ENCODE results near the gene DYRK1A. TPM values are rescaled to one million over a fixed set of nuclear protein-coding genes. Genes with fewer than 3 reads are reported as not detected.
"Not testable (repeated sequence)": the region's sequence is repeated elsewhere in the genome, so short reads cannot be mapped to it uniquely, and the experiment has no call there.

The DYRK1A gene
- total RNA-seq, 2 donors from 2014 or later = 70.5 to 146 TPM

DNA sequence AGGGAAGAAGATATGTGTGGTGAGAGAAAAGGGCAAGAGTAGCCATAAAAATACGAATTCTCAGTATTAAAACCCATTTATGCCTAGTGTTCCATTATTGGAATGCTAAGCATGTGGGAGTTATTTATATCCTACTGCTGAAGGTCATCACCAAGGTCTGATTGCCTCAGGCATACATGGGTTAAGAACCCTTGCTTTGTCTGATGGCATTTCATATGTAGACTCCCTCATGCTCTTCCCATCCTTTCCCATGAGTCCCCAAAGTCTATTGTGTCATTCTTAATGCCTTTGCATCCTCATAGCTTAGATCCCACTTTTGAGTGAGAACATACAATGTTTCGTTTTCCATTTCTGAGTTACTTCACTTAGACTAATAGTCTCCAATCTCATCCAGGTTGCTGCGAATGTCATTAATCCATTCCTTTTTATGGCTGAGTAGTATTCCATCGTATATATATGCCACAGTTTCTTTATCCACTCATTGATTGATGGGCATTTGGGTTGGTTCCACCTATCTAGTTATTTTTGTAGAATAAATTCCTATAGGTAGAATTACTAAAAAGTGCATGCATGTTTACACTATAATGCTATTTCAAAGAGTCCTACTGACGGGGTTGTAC, 172.5 kb downstream of the DYRK1A start:
- TF ChIP-seq, protein P1, sequence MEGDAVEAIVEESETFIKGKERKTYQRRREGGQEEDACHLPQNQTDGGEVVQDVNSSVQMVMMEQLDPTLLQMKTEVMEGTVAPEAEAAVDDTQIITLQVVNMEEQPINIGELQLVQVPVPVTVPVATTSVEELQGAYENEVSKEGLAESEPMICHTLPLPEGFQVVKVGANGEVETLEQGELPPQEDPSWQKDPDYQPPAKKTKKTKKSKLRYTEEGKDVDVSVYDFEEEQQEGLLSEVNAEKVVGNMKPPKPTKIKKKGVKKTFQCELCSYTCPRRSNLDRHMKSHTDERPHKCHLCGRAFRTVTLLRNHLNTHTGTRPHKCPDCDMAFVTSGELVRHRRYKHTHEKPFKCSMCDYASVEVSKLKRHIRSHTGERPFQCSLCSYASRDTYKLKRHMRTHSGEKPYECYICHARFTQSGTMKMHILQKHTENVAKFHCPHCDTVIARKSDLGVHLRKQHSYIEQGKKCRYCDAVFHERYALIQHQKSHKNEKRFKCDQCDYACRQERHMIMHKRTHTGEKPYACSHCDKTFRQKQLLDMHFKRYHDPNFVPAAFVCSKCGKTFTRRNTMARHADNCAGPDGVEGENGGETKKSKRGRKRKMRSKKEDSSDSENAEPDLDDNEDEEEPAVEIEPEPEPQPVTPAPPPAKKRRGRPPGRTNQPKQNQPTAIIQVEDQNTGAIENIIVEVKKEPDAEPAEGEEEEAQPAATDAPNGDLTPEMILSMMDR (IDR thresholded peaks at IDR 0.05) = no peak
- TF ChIP-seq POLR2AphosphoS5 (IDR thresholded peaks at IDR 0.05) (no peak), POLR2A (IDR thresholded peaks at IDR 0.05) (no peak)
- no peaks in the 10 kb centered on the region for H3K4me1 ChIP-seq (replicated peaks)
- H3K9me3 ChIP-seq = no peaks in the 10 kb centered on the region
- intact Hi-C loops (cut with DNase I) = no loop called here
- 88% methylated on average over 5 of the region's 5 CpGs for WGBS
- H3K27ac ChIP-seq = no peak overlapping the region
- no peaks in the 10 kb centered on the region for H3K27me3 ChIP-seq (replicated peaks; ENCODE audit: insufficient read depth)
- no peak for DNase-seq (ENCODE audit: low spot score)
- H3K4me3 ChIP-seq = no peak overlapping the region
- no peaks in the 10 kb centered on the region for H3K36me3 ChIP-seq

DNA sequence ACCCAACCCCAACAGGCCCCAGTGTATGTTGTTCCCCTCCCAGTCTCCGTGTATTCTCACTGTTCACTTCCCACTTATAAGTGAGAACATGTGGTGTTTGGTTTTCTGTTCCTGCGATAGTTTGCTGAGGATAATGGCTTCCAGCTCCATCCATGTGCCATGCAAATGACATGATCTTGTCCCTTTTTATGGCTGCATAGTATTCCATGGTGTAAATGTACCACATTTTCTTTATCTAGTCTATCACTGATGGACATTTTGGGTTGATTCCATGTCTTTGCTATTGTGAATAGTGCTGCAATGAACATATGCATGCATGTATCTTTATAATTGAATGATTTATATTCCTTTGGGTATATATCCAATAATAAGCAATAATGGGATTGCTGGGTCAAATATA, 174.6 kb downstream of the DYRK1A start:
- DNase-seq (ENCODE audit: low spot score); H3K36me3 ChIP-seq; intact Hi-C loops (cut with DNase I); H3K4me1 ChIP-seq (replicated peaks); H3K9me3 ChIP-seq; H3K4me3 ChIP-seq; H3K27me3 ChIP-seq (replicated peaks; ENCODE audit: insufficient read depth); H3K27ac ChIP-seq: not testable (repeated sequence)
- WGBS = 92% methylated on average over 2 of the region's 2 CpGs

DNA sequence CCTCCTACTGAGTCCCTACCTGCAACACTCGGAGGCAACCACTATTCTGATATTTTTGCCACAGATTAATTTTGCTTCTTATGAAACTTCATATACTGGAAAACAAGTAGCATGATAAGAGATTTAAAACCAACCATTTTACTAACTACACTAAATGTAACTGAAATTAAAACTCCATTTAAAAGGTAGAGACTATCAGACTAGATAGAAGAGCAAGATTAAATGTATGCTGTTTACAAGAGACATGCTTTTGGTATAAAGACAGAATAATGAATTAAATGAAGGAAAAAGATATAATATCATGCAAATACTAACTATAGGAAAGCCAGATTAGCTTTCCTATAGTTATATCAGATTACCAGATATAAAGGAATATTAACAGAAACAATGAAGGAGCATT, 175.9 kb downstream of the DYRK1A start:
- Histone ChIP-seq H3K9me3 (no peaks in the 10 kb centered on the region), H3K4me3 (no peak overlapping the region), H3K27ac (no peak overlapping the region), H3K27me3 (replicated peaks; ENCODE audit: insufficient read depth) (no peaks in the 10 kb centered on the region), H3K36me3 (no peaks in the 10 kb centered on the region), H3K4me1 (replicated peaks) (no peaks in the 10 kb centered on the region)
- intact Hi-C loops (cut with DNase I) = no loop called here
- no peak for DNase-seq (ENCODE audit: low spot score)
- TF ChIP-seq POLR2AphosphoS5 (IDR thresholded peaks at IDR 0.05) (no peak), POLR2A (IDR thresholded peaks at IDR 0.05) (no peak)
- TF ChIP-seq, protein P1 (IDR thresholded peaks at IDR 0.05) = no peak
- WGBS = 96% methylated on average over 1 of the region's 1 CpG

DNA sequence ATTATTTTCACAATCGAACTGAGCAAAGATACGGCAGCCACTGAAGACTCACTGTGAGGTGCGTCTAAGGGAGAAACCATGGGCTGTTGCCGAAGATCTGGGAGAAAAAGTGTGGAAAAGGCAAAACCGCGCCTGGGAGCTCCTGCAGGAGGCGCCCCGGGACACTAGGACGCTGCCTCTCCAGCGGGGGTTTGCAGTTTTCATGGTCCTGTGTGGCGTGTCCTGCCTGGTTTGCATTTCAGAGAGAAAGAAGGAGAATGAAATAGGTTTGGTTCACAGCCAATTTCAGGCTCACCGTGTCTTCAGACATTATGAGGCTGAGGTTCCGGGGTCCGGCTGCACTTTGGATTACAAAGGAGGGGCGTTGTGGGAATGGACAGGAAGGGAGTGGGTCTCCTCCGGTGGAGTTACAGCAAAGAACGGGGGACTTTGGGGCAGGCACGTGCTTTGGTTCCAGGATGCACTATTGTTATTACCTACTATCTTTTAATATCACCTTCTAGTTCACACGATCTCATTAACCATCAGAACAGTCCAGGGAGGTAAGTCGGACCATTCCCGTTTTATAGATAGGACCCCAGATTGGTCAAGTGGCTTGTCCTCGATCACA, 179.8 kb downstream of the DYRK1A start:
- no peaks in the 10 kb centered on the region for H3K4me1 ChIP-seq (replicated peaks)
- H3K36me3 ChIP-seq = no peaks in the 10 kb centered on the region
- no peak overlapping the region for H3K4me3 ChIP-seq
- intact Hi-C loops (cut with DNase I) = no loop called here
- no peak for DNase-seq (ENCODE audit: low spot score)
- no peaks in the 10 kb centered on the region for H3K27me3 ChIP-seq (replicated peaks; ENCODE audit: insufficient read depth)
- no peaks in the 10 kb centered on the region for H3K9me3 ChIP-seq
- 45% methylated on average over 22 of the region's 22 CpGs for WGBS
- H3K27ac ChIP-seq = no peak overlapping the region
- TF ChIP-seq, protein P1 (IDR thresholded peaks at IDR 0.05) = no peak
- TF ChIP-seq POLR2AphosphoS5 (IDR thresholded peaks at IDR 0.05) = no peak
- TF ChIP-seq POLR2A (IDR thresholded peaks at IDR 0.05) = no peak

DNA sequence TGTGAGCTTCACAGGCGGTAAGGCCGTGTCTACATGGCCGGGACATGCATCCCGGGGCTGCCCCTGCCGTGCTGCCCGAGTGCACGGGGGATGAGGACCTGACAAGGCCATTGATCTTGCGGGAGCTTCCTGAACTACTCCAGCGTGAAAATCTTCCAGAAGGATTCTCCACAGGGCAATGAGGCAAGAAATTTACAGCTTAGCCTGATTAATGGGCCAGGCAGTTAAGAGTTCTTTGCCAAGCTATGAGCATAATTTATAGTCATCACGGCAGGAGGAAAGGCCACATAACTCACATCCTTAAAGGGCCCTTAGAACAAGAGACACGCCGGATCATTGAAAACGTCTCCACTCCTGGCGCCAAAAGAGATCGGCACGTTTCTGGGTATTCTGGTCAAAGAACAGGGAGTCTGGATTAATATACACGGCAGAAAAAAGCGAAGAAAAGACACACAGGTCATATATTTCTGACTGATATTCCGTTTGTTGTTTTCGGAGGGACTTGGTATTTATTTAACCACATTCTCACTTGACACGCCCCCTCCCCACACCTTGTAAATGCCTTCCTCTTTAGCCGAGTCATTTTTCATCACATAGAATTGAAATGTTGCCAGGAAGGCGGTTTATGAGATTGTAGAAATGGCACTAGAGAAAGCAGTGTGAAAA, 180.5 kb downstream of the DYRK1A start:
- Histone ChIP-seq H3K36me3 (no peaks in the 10 kb centered on the region), H3K4me1 (replicated peaks) (no peaks in the 10 kb centered on the region), H3K27ac (no peak overlapping the region), H3K9me3 (no peaks in the 10 kb centered on the region), H3K27me3 (replicated peaks; ENCODE audit: insufficient read depth) (no peaks in the 10 kb centered on the region), H3K4me3 (no peak overlapping the region)
- TF ChIP-seq, protein P1 (IDR thresholded peaks at IDR 0.05) = no peak
- TF ChIP-seq POLR2AphosphoS5 (IDR thresholded peaks at IDR 0.05) = no peak
- no peak for TF ChIP-seq POLR2A (IDR thresholded peaks at IDR 0.05)
- no peak for DNase-seq (ENCODE audit: low spot score)
- 5% methylated on average over 23 of the region's 23 CpGs for WGBS
- intact Hi-C loops (cut with DNase I) = no loop called here

Data from prostate gland (tissue), 2 donors.